GM19324 (cell line): ENCODE results near the gene MAN1A1.

Experiments used
- ATAC-seq: cut with Tn5 transposase; IDR thresholded peaks from one replicate; pipeline ENCODE4 v1.9.1; 2021; ENCODE audit warnings: mild to moderate bottlenecking, moderate library complexity; ENCODE audit not compliant: unreplicated experiment, low FRiP score

Gene MAN1A1

DNA sequence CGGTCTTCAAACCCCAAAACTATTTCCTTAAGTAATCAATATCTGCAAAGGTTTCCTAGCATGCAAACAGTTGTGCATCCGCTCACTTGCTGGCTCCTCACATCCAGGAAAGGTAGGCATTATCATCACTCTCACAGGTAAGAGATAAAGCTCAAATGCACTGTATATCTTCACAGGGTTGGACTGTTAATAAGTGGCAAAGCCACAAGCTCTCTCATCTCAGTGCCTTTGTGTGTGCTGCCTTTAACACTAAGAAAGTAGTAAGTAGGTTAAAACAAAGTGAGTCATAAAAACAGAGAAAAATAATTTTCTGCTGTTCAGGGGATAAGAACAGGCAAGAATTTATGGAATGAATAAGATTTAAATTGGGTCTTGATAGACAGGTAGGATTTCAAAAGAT is 21.3 kb downstream of the MAN1A1 start:
- ATAC-seq: no peak

- no peak for ATAC-seq
These were observed 21.8 kb downstream of the MAN1A1 start for GRCh38 chr6:119327810-119328209.

GRCh38 chr6:119326291-119327005 is 23.1 kb downstream of the MAN1A1 start:
- ATAC-seq: no peak

- ATAC-seq: no peak
These were observed 23.8 kb downstream of the MAN1A1 start for GRCh38 chr6:119325559-119326265.

- no peak for ATAC-seq
These were observed 24.8 kb downstream of the MAN1A1 start for GRCh38 chr6:119324718-119325117.

- no peak for ATAC-seq
These were observed 25.6 kb downstream of the MAN1A1 start for GRCh38 chr6:119323931-119324330.

GRCh38 chr6:119323478-119323877 is 26.1 kb downstream of the MAN1A1 start:
- ATAC-seq: no peak

DNA sequence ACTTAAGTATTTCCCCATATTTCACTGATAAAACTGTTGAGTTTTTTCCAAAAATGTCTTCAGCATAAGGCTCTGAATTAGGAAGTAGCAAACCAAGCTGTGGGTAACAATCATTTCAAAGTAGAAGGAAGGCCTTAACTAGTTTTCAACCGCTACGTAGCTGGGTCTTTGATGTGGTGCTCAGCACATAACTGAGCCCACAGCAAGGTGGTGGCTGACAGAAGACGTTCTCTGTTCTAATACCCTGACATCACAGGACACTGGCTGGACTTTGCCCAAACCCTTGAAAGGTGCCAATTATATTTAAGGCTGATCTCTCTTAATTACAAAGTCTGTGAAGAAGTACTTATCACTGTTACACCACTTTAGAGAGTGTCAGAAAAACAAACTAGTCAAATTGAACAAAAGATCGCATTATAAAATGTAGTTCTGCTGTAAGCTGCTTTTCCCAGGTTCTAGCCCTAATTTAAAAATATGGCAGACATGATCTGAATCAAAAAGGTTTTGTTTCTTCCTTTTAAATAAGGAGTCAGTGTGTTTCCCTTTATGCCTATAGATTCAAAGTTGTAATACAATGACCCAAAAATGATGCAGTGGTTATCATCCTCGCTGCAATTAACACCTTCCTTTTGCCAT is 26.7 kb downstream of the MAN1A1 start:
- no peak for ATAC-seq

GRCh38 chr6:119322034-119322433 is 27.5 kb downstream of the MAN1A1 start:
- no peak for ATAC-seq

DNA sequence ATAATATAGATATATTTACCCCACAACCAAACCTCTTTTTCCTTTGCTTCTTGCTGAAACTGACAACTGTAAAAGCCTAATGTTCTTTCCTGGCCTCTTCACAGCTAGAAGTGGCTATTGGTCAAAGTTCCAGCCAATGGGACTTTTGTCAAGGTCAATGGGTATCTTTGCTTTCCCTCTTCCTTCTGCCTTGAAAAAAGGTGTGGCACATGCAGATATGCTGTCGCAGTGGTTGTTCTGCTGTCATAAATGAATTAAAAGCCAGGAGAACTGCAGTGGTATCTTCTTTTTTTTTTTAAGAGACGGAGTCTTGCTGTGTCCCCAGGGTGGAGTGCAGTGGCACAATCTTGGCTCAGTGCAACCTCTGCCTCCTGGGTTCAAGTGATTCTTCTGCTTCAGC is 29.9 kb downstream of the MAN1A1 start:
- ATAC-seq: no peak

- no peak for ATAC-seq
These were observed 30.8 kb downstream of the MAN1A1 start for GRCh38 chr6:119318730-119319129.

- no peak for ATAC-seq
These were observed 31.4 kb downstream of the MAN1A1 start for GRCh38 chr6:119318176-119318575.

DNA sequence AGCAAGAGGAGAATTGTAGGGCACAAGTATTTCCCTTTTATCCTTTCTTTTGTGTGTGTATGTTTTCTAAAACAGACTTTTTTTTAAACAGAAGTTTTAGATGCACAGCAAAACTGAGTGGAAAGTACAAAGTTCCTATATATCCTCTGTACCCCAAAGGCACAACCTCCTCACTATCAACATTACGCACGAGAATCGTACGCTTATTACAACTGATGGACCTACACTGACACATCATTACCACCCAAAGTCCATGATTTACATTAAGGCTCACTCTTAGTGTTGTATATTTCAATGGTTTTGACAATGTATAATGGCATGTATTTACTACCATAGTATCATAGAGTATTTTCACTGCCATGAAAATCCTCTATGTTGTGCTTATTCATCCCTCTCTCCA is 32.6 kb downstream of the MAN1A1 start:
- ATAC-seq: no peak

GRCh38 chr6:119314885-119315272 is 34.7 kb downstream of the MAN1A1 start:
- ATAC-seq: peak; percentile 38

GRCh38 chr6:119313937-119314884 is 35.4 kb downstream of the MAN1A1 start:
- peak; percentile 65 for ATAC-seq

DNA sequence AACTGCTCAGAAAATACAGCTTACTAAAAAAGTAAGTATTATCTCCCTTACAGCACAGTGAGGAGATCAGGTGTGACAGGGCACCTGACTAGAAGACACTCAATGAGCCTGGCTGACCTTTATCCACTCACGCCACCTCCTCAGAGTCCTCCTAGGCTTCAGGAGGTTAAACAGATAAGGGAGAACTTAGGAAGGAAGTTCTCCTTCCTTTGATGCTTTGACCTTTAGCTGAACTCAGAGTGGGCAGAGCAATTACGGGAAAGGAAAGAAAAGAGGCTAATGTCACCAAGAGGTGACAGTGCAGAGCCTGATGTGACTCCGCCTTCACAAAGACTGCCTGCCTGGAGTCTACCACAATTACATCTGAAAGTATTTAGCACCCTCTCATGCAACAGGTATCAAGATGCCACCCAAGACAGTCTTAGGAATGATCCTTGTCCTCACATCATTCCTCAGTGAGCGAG is 36.7 kb downstream of the MAN1A1 start:
- ATAC-seq: peak; percentile 45

DNA sequence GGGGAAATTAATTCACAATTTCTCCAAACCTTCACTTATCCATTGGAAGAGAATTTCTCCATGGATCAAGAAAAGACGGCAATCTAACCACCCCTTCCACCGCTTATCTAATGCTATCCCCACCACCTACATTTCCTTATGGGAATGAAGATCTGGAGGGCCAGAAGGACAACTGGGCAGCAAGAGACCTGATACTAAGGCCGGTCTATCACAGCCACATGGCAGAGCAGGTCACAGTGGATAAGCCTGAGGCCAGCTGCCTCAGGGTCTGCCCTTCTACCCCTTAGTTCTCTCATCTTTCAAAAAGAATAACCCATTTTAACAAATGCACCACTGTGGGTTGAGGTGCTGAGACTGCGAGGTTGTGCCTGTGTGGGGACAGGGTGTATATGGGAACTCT is 37.1 kb downstream of the MAN1A1 start:
- no peak for ATAC-seq

GRCh38 chr6:119311514-119312142 is 37.9 kb downstream of the MAN1A1 start:
- ATAC-seq: no peak

GRCh38 chr6:119310486-119311036 is 39.0 kb downstream of the MAN1A1 start:
- ATAC-seq: no peak
